ENCODE data around the gene STK10. TPM values are rescaled to one million over a fixed set of nuclear protein-coding genes. Genes with fewer than 3 reads are reported as not detected.
"Not testable (repeated sequence)": the region's sequence is repeated elsewhere in the genome, so short reads cannot be mapped to it uniquely, and the experiment has no call there.

STK10 gene
- polyA plus RNA-seq, 10 donors = 15.5 to 26.8 (median 19.1) TPM

- DNase-seq = no peak
Measured at GRCh38 chr5:172058088-172058487, 129.9 kb downstream of the STK10 start.

DNA sequence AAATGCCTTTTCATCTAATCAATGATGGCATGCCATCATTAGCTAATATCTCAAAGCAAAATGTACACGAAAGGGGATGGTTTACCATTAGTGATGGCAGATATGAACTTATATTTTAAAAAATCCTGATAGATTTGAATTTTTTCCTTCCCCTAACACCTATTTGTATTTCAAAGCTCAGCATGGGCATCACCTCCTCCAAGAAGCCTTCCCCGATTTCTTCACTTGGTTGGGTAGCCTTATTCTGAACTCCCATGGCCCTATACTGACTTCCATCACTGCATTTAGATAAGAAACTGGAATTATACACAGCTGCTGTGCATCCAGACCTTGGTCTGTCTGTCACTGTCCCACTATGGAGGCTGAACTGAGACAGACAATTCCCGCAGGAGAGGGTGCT lies 132.0 kb downstream of the STK10 start:
- no peak for DNase-seq

DNA sequence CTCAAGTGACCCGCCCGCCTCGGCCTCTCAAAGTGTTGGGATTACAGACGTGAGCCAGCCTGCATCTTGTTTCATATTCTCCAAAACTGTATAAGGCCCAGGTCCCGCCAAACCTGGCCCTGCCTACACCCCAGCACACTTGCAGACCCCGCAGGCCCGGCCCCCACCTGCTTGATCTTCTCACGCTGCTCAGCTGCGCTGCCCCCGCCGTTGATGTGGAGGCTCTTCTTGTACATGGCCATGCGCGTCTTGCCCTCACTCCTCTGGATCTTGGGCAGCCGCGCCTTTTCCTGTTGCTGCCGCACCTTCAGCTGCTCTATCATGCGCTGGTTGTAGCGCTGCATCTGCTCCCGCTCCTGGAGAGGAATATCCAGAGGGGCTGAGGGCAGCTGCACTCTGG lies 132.6 kb downstream of the STK10 start:
- DNase-seq = no peak

- no peak for DNase-seq
Measured at GRCh38 chr5:172054611-172055153, 133.3 kb downstream of the STK10 start.

- DNase-seq = peak in 1 of 3 donors; percentile 18
Measured at GRCh38 chr5:172052450-172053236, 135.4 kb downstream of the STK10 start.

DNA sequence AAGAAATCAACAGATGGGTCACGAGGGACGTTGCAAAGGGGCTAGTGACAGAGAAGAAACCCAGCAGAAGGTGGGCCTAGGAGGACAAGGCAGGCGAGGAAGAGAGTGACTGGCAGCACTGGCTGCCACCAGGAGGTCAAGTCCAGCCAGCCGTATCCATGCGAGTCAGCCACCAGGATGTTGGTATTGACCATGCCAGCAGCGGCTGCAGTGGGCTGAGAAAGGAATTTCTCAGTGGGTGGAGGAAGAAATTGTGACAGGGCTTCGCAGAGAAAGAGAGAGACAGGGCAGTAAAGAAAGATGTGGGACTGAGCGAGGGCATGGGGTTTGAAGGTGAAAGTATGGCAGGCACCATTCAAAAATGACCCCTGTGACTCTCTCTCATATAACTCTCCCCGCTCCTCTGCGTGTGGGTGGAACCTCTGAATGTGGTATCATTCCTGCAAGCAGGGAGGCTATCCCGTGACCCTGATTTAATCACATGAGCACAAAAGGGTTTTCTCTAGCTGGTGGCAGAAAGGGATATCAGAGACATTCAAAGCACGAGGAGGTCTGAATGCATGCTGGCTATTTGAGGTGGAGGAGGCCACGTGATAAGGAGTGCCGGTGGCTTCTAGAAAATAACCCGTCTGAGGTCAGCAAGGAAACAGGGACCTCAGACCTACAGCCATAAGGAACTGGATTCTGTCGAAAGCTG lies 136.2 kb downstream of the STK10 start:
- DNase-seq = no peak

GRCh38 chr5:172050080-172050479 lies 137.9 kb downstream of the STK10 start:
- DNase-seq = no peak

- no peak for DNase-seq
Measured at GRCh38 chr5:172049226-172049796, 138.7 kb downstream of the STK10 start.

- DNase-seq = no peak
Measured at GRCh38 chr5:172048539-172049101, 139.4 kb downstream of the STK10 start.

DNA sequence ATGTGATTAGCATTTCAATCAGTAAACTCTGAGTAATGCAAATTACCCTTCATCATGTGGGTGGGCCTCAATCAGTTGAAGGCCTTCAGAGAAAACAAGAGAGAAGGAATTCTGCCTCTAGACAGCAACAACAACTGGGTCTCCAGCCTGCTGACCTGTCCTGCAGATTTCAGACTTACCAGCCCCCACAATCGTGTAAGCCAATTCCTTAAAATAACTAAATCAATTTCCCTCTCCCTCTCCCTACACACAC lies 139.9 kb downstream of the STK10 start:
- no peak for DNase-seq

- DNase-seq = no peak
Measured at GRCh38 chr5:172046593-172046992, 141.4 kb downstream of the STK10 start.

DNA sequence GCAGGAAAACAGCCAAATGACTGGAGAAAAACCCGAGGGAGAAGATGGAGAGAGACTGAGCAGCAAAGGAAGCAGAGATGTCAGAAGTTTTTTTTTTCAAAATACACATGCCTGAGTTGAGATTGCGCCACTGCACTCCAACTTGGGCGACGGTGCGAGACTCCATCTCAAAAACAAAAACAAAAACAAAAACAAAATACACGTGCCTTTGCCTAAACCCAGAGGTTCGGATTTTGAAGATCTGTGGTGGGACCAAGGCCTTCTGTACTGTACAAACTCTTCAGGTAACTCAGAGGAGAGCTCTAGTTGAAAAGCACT lies 142.8 kb downstream of the STK10 start:
- no peak for DNase-seq

- no peak for DNase-seq
Measured at GRCh38 chr5:172044631-172045314, 143.3 kb downstream of the STK10 start.

DNA sequence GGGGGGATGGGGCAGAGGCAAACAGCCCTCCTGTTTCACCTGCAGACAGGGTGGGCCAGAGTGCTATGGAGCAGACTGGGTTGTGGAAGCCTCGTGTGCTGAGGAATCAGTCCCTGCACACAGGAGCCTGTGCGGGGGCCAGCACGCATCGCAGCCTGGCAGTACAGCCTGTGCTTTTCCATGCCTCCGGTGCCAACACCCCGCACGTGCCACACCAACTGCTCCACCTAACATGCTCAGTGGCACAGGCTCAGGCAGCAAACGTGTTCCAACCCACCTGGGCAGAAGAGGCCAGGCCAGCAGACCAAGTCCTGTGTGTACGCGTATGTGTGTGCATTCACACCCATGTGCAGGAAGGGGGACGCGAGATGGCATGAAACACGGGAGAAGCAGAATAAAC lies 144.2 kb downstream of the STK10 start:
- DNase-seq = no peak

- no peak for DNase-seq
Measured at GRCh38 chr5:172042183-172042582, 145.8 kb downstream of the STK10 start.

GRCh38 chr5:172038167-172038566 lies 149.9 kb downstream of the STK10 start:
- DNase-seq = no peak

- DNase-seq = no peak
Measured at GRCh38 chr5:172035049-172035448, 153.0 kb downstream of the STK10 start.

DNA sequence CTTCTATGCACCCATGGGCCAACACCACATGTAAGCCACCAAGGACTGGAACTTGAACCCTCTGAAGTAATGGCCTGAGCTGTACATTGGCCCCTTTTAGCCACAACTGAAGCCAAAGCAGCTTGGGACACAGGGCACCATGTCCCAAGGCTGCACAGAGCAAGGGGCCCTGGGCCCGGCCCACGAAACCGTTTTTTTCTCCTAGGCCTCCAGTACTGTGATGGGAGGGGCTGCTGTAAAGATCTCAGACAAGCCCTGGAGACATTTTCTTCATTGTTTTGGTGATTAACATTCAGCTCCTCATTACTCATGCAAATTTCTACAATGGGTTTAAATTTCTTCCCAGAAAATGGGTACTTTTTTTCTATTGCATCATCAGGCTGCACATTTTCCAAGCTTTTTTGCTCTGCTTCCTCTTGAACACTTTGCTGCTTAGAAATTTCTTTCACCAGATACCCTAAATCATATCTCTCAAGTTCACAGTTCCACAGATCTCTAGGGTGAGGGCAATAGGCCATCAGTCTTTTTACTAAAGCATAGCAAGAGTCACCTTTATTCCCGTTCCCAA lies 156.0 kb downstream of the STK10 start:
- DNase-seq = no peak

- DNase-seq = no peak
Measured at GRCh38 chr5:172029876-172030275, 158.1 kb downstream of the STK10 start.

DNA sequence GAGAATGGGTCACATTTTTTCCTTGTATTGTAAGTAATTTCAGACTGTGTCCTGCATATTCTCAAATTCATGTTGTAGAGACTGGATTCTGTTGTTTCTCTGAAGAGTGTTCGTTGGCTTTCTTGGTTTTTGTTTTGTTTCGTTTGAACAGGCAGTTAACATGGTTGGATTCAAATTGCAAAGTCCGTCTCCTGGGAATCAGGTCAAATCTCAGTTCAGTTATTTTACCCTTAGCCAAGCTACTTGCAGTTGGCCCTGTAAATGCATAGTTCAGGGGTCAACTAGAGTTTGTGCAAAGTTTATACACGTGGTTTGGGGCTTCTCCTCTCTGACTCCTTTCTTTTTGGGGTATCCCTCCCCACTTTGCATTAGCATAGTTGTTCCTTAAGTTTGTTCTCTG lies 159.9 kb downstream of the STK10 start:
- peak in 1 of 3 donors; percentile 20 for DNase-seq

GRCh38 chr5:172020110-172020786 lies 167.8 kb downstream of the STK10 start:
- DNase-seq = not testable (repeated sequence)
